Measurements from ENCODE around the gene FRY.

FRY gene

DNA sequence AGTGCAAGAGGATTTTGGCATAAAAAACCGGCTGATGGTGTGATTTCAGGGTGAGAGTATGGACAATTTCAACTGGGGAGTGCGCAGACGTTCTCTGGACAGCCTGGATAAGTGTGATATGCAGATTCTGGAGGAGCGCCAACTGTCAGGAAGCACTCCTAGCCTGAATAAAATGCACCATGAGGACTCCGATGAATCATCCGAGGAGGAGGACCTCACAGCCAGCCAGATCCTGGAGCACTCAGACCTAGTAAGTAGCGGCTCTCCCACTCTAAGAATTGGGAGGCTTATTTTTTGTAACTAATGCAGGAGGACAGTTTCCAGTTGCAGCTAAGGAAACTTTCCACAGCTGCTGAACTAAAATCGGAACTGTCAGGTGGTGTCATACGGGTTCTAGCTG, 230.0 kb downstream of the FRY start:
- ATAC-seq (ENCODE audit: low read depth) (no peak), DNase-seq (ENCODE audit: low spot score in 2 of 2) (no peak)
- Mint-ChIP-seq H3K4me1 (no peaks in the 10 kb centered on the region), H3K4me3 (no peak overlapping the region), H3K36me3 (no peaks in the 10 kb centered on the region), H3K27me3 (no peaks in the 10 kb centered on the region), H3K9me3 (no peaks in the 10 kb centered on the region), H3K27ac (no peak overlapping the region)

DNA sequence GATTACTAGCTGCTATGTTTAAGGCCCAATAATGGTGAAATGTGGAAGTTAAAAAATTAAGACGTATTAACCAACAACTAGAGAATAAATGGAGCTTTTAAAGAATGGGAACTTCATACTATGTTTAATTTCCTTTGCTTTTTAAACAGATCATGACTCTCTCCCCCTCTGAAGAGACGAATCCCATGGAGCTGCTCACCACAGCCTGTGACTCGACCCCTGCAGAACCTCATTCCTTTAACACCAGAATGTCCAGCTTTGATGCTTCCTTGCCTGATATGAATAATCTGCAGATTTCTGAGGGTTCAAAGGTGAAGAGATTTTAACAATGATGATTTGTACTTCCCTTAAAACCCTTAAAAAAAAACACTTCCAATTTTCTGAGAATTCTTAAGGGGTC, 230.6 kb downstream of the FRY start:
- no peaks in the 10 kb centered on the region for H3K36me3 Mint-ChIP-seq
- H3K9me3 Mint-ChIP-seq, result no peaks in the 10 kb centered on the region
- no peak for ATAC-seq (ENCODE audit: low read depth)
- no peak overlapping the region for H3K27ac Mint-ChIP-seq
- no peak for DNase-seq (ENCODE audit: low spot score in 2 of 2)
- no peak overlapping the region for H3K4me3 Mint-ChIP-seq
- no peaks in the 10 kb centered on the region for H3K27me3 Mint-ChIP-seq
- no peaks in the 10 kb centered on the region for H3K4me1 Mint-ChIP-seq

DNA sequence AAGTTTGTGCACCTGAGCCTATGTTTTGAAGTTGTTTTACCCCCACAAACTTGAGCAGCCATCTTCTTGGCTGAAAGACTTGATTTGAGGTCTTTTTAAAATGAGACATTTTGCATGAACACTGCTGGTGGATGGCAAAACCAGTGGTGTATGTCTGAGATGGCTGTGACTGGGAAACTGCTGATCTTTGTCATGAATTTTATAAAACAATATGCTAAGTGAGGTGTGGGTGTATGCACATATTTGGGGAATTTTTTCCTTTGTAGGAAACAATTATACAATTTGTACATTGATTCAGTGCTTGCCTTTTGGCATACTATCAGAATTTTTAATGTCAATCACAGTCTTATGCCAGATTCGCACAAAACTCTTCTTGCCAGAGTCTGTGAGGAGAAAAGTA, 231.0 kb downstream of the FRY start:
- DNase-seq (ENCODE audit: low spot score in 2 of 2), result no peak
- no peaks in the 10 kb centered on the region for H3K27me3 Mint-ChIP-seq
- ATAC-seq (ENCODE audit: low read depth), result no peak
- H3K36me3 Mint-ChIP-seq, result no peaks in the 10 kb centered on the region
- no peak overlapping the region for H3K27ac Mint-ChIP-seq
- no peak overlapping the region for H3K4me3 Mint-ChIP-seq
- H3K9me3 Mint-ChIP-seq, result no peaks in the 10 kb centered on the region
- no peaks in the 10 kb centered on the region for H3K4me1 Mint-ChIP-seq

DNA sequence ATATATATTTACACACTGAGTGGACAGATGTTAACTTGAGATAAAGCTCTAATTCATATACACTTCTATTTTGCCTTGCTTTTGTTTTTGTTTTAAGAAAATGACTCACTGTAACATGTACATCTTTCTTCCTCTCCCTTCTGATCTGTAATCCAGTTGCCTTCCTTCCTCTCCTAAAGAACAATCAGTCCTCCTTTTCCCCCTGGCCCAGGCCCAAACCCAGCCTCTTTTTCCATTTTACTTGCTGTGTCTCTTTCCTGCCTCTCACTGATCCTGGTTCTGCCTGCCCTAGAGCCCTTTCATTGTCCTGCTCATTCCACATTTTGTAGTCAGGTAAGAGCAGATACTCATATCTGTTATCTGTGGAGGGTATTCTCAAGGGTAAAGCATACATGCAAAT, 232.8 kb downstream of the FRY start:
- no peak for ATAC-seq (ENCODE audit: low read depth)
- Mint-ChIP-seq H3K36me3 (no peaks in the 10 kb centered on the region), H3K4me3 (no peak overlapping the region), H3K4me1 (peaks cover 5% of the 10 kb centered on the region), H3K27ac (no peak overlapping the region), H3K27me3 (no peaks in the 10 kb centered on the region), H3K9me3 (no peaks in the 10 kb centered on the region)
- no peak for DNase-seq (ENCODE audit: low spot score in 2 of 2)

DNA sequence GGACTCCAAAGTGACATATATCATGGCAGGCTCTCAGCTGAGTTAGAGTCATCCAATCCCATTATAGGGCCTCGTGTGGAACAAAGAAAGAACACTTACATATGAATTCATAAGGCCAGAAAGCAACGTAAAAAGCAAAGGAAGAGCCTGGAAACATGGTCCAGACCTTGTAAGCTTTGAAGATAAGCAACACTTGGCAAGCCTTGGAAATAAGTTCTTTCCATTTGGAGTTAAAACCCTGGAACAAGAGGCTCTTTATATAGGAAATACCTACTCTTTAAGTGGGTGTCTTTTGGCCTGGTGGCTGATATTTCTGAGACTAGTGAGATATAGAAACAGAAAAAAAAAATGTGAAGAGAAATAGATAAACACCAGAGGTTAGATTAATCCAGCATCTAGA, 234.2 kb downstream of the FRY start:
- no peaks in the 10 kb centered on the region for H3K9me3 Mint-ChIP-seq
- H3K36me3 Mint-ChIP-seq, result no peaks in the 10 kb centered on the region
- H3K27ac Mint-ChIP-seq, result no peak overlapping the region
- H3K27me3 Mint-ChIP-seq, result no peaks in the 10 kb centered on the region
- DNase-seq (ENCODE audit: low spot score in 2 of 2) (no peak), ATAC-seq (ENCODE audit: low read depth) (no peak)
- H3K4me3 Mint-ChIP-seq, result no peak overlapping the region
- H3K4me1 Mint-ChIP-seq, result peaks cover 5% of the 10 kb centered on the region

DNA sequence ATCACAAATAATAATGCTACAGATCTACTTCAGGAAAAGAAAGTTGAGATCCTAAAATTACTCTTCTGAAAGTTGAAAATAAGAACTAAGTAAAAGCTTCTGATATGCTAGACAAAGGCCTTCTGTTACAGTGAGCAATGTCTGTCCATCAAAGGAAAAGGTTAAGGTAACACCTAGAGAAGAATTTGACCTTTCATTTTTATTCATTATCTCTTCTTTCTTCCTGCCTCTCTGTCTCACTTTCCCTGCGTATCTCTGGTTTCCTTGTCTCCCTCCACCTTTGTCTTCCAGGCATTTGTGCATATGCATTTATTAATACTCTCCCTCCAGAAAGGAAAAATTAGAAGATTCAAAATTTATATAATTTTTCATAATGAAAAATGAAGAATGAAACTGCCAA, 234.6 kb downstream of the FRY start:
- H3K27ac Mint-ChIP-seq, result no peak overlapping the region
- H3K4me3 Mint-ChIP-seq, result no peak overlapping the region
- H3K27me3 Mint-ChIP-seq, result no peaks in the 10 kb centered on the region
- no peaks in the 10 kb centered on the region for H3K36me3 Mint-ChIP-seq
- ATAC-seq (ENCODE audit: low read depth) (no peak), DNase-seq (ENCODE audit: low spot score in 2 of 2) (no peak)
- H3K4me1 Mint-ChIP-seq, result peaks cover 5% of the 10 kb centered on the region
- no peaks in the 10 kb centered on the region for H3K9me3 Mint-ChIP-seq

DNA sequence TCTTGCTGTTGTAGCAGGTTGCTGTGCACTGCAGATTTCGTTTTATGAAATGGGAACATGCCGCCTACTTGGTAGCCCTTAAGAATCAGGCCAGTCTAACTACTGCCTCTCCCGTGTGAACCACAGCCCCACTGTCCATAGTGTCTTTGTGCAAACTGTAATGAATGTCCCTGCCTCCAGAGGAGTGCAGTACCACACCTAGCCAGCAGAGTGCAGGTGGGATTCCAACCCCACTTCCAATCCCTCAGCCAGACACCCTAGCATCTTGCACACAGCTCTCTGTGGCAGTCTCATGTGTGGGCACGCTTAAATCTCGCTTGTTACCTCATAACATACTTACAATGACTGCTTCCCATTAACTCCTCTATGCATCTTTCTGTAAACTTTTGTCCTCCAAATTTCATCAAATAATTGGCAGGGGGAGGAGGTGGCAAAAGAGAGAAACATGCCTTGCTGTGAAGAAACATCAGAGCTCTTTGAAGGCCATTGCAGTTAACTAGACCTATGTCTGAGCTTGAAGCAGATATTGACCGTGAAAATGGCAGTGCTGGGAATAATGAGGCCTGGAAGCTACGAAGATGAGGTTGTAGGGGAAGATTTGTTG, 236.4 kb downstream of the FRY start:
- DNase-seq (ENCODE audit: low spot score in 2 of 2) (peak; percentile 28 to 30), ATAC-seq (ENCODE audit: low read depth) (peak; percentile 70)
- H3K27me3 Mint-ChIP-seq, result no peaks in the 10 kb centered on the region
- H3K36me3 Mint-ChIP-seq, result peaks cover 4% of the 10 kb centered on the region
- no peak overlapping the region for H3K4me3 Mint-ChIP-seq
- peaks cover 5% of the 10 kb centered on the region for H3K4me1 Mint-ChIP-seq
- no peaks in the 10 kb centered on the region for H3K9me3 Mint-ChIP-seq
- H3K27ac Mint-ChIP-seq, result no peak overlapping the region

DNA sequence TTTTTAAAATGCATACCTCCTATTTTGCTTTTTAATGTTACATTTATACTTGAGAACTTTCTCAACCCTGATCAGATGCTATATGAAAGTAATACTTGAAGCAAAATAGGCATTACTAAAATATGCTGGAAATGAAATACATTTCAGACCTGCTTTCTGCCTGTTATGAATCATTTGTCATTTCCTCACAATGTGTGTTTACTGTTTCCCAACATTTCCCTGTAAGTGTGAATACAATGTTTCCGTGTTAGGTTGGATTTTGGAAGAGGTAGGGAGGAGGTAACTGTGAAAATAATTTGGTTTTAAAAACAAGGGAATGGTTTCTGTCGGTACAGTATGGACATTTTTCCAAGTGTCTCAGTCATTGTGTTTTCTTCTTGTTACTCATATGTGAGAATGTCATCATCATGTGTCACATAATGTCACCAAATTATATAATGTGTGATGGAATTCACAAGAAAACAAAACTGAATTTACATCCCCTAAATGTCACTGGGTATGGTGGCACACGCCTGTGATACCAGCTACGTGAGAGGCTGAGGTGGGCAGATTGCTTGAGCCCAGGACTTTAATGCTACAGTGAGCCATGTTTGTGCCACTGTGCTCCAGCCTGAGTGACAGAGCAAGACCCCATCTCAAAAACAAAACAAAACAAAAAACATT, 240.6 kb downstream of the FRY start:
- Mint-ChIP-seq H3K4me3 (no peak overlapping the region), H3K9me3 (no peaks in the 10 kb centered on the region), H3K27me3 (no peaks in the 10 kb centered on the region), H3K36me3 (peaks cover 4% of the 10 kb centered on the region), H3K4me1 (peaks cover 5% of the 10 kb centered on the region), H3K27ac (no peak overlapping the region)
- DNase-seq (ENCODE audit: low spot score in 2 of 2) (no peak), ATAC-seq (ENCODE audit: low read depth) (no peak)

DNA sequence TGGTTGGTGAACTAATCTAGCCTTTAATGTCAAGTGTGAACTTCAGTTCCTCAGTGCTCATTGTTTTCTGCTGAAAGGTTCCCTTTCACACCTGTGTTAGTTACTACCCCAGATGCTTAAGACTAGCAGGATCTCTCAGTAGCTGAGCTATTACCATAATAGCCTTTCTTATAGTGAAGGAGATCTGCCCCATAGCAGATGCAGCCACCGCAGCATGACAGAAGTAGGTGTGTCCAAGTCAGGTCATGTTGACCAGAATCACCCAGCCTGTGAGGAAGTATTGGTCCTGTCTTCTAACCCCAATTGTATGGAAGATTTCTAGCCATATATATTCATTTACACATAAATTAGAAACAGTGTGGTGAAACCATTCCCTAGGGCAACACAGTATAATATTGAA, 246.3 kb downstream of the FRY start:
- DNase-seq (ENCODE audit: low spot score in 2 of 2) (no peak), ATAC-seq (ENCODE audit: low read depth) (no peak)
- Mint-ChIP-seq H3K27ac (no peak overlapping the region), H3K27me3 (no peaks in the 10 kb centered on the region), H3K9me3 (no peaks in the 10 kb centered on the region), H3K4me1 (no peaks in the 10 kb centered on the region), H3K4me3 (no peak overlapping the region), H3K36me3 (peaks cover 3% of the 10 kb centered on the region)

DNA sequence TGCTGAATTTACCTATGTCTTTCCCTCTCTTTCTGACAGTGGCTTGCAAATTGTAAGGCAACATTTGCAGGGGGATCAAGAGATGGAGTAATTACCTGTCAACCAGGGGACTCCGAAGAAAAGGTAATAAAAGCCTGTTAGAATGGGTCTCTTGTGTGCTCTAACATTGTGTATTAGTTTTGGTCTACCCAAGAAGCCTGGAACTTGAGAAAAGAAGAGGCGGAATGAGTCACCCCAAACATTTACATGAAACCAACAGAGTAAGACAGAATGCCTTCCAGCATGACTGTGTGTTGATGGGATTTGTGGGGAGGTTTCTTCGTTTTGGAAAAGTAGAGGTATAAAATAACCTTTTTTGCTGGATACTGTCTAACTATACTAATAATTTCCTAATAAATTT, 246.9 kb downstream of the FRY start:
- no peaks in the 10 kb centered on the region for H3K27me3 Mint-ChIP-seq
- peaks cover 4% of the 10 kb centered on the region for H3K36me3 Mint-ChIP-seq
- DNase-seq (ENCODE audit: low spot score in 2 of 2) (no peak), ATAC-seq (ENCODE audit: low read depth) (no peak)
- no peak overlapping the region for H3K4me3 Mint-ChIP-seq
- no peaks in the 10 kb centered on the region for H3K4me1 Mint-ChIP-seq
- no peaks in the 10 kb centered on the region for H3K9me3 Mint-ChIP-seq
- H3K27ac Mint-ChIP-seq, result no peak overlapping the region

DNA sequence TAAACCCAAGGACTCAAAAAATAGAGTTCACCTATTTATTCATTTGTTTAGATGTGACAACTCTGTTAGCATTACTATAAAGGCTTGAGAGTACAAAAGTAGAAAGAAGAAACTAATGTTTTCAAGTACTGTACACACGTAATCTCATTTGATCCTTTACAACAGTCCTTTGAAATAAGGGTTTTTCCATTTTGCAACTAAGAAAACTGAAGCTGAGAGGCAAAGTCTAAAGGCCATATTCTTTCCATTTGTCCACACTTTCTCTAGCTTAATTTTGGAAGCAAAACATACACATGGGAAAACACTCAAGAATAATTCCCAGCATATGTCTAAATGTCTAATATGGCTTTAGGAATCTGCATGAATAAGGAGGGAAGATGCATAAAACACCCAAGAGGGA, 249.5 kb downstream of the FRY start:
- Mint-ChIP-seq H3K27ac (no peak overlapping the region), H3K4me1 (no peaks in the 10 kb centered on the region), H3K27me3 (no peaks in the 10 kb centered on the region), H3K9me3 (no peaks in the 10 kb centered on the region), H3K4me3 (no peak overlapping the region), H3K36me3 (peaks cover 4% of the 10 kb centered on the region)
- DNase-seq (ENCODE audit: low spot score in 2 of 2) (no peak), ATAC-seq (ENCODE audit: low read depth) (no peak)

DNA sequence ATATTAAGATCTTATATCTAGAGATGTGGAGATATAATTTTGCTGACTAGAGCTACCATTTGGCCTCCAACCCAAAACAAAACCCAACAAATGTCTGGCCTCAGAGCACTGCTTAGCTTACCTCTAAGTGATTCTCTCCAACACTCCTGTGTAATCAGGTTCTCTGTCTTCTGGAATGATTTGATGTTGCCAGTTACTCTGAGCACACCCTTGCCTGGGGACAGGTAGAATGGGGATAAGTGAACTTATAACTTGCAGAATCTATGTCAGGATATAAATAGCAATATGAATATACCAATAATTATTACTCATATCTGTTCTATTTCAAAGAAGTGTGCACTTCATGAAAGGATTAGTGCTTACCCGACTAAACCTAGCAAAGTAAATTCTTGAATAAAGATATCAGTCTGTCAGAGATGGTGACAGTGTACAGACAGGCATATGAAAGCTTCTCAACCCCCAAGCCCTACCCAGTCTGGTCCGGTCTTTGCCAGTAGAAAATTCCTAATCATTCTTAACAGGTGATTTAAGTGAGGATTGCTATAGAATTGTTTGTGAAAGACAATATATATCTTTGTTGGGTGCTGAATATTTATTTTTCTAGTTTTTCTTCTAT, 250.6 kb downstream of the FRY start:
- ATAC-seq (ENCODE audit: low read depth) (no peak), DNase-seq (ENCODE audit: low spot score in 2 of 2) (no peak)
- no peak overlapping the region for H3K27ac Mint-ChIP-seq
- peaks cover 4% of the 10 kb centered on the region for H3K36me3 Mint-ChIP-seq
- H3K27me3 Mint-ChIP-seq, result no peaks in the 10 kb centered on the region
- no peak overlapping the region for H3K4me3 Mint-ChIP-seq
- H3K9me3 Mint-ChIP-seq, result no peaks in the 10 kb centered on the region
- no peaks in the 10 kb centered on the region for H3K4me1 Mint-ChIP-seq

DNA sequence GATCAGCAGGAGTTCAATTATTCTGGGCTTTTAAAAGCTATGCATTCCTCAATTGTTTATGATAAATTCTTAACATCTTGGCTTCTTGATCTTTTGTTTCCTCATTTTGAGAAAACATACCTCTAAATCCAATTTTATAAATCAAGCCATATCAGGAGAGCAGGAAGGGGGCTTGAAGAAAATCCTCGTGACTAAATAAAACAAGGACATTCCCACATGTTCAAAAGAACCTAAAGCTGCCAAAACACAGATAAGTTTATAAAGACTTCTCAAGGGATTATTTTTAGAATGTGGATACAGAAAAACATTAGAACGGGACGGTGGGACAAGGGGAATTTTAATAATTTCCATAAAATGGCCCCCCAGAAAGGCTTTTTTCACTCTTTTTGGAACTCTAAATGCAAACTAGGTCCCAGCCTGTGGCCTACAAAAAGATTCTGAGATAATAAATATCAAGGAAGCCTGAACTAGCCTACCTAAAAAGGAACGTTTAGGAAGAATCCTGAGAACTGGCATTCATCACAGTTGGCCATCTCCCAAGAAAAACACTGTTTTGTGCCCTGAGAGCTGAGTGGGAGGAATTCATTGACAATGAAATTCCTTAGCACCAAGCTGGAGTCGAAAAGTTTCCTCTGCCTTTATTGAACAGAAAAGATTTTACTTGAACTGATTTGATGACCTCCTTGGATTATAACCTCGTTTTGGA, 253.5 kb downstream of the FRY start:
- no peak overlapping the region for H3K27ac Mint-ChIP-seq
- no peak for DNase-seq (ENCODE audit: low spot score in 2 of 2)

DNA sequence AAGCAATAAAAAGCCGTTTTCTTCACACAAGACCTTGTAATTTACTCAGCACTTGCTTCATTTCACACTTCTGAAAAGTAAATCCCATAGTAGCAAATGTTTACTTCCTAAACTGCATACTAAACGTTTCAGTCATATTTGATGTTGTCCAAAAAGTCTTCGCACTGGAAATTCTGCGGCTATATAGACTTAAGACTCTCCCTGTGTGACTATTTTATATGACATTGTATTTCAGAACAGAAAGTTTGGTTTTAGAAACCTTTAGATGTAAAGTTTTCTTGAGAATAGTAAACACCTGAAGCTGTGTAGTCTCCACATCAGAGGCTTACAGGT, 254.0 kb downstream of the FRY start:
- H3K27me3 Mint-ChIP-seq, result no peaks in the 10 kb centered on the region
- H3K4me3 Mint-ChIP-seq, result no peak overlapping the region
- ATAC-seq (ENCODE audit: low read depth) (no peak), DNase-seq (ENCODE audit: low spot score in 2 of 2) (no peak)
- no peak overlapping the region for H3K27ac Mint-ChIP-seq
- H3K9me3 Mint-ChIP-seq, result peaks cover under 1% of the 10 kb centered on the region
- no peaks in the 10 kb centered on the region for H3K4me1 Mint-ChIP-seq
- H3K36me3 Mint-ChIP-seq, result peaks cover 3% of the 10 kb centered on the region

More for the DNA sequence above, 253.5 kb downstream of the FRY start:
- no peak for ATAC-seq (ENCODE audit: low read depth)
- no peak overlapping the region for H3K4me3 Mint-ChIP-seq
- peaks cover 2% of the 10 kb centered on the region for H3K36me3 Mint-ChIP-seq
- no peaks in the 10 kb centered on the region for H3K27me3 Mint-ChIP-seq
- no peaks in the 10 kb centered on the region for H3K9me3 Mint-ChIP-seq
- H3K4me1 Mint-ChIP-seq, result no peaks in the 10 kb centered on the region

Data from memory B cell (primary cell).